HL-60/S4 treated with phorbol 12-myristate 13-acetate at 8.2 ng/mL for 4 days and 3 days (cell line): ENCODE measurements around the gene KRTAP19-5.
"Not testable (repeated sequence)": the region's sequence is repeated elsewhere in the genome, so short reads cannot be mapped to it uniquely, and the experiment has no call there.

Experiments used
- in situ Hi-C: fragments of 300-500 bp; cut with MboI; formaldehyde crosslinking; loops from 2 replicates; pipeline ENCODE4 v1.15.0; 2022; ENCODE audit warnings: low sequenced_read_pairs

Gene KRTAP19-5

DNA sequence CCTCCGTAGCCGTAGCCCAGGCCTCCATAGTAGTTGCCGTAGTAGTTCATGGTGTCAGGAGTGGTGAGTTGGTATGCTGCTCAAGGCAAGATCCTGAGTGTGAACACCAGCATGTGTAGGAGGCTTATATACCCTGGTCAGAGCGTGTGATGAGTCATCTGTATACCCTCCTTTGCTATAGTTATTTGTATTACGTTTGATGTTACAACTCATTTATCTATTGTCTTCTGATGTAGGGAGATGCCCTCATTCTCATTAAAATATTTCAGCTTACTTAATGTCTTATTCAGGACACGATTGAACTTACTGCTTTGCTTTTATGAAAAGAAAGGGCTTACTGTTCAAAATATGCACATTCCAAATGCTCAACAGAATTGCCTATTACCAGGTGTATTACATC, at the start of gene KRTAP19-5:
Gene KRTAP19-5 (minus strand): TSS at position 101 of the 400 bp plus-strand sequence. CDS start 51 bp downstream, at position 50.
- in situ Hi-C loops: no loop called here

DNA sequence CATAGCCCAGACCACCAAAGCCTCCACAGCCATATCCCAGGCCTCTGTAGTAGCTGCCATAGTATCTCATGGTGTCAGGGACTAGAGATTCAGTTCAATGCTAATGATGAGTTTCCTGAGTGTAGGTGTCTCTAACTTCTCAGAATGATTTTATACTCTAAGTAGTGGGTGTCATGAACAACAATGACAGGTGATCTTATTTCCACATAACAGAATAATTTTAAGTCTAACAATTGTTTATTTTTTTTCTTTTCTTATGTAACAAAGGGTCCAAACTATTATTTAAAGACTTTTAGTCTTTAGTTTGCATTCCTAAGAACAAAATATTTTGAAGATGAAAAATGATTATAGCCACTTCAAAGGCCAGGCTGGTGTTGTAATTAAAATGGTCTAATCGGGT, 39.8 kb upstream of the KRTAP19-5 start, which contains the start of gene KRTAP19-6:
Gene KRTAP19-6 (minus strand): TSS at position 101 of the 400 bp plus-strand sequence. CDS start 31 bp downstream, at position 70.
- in situ Hi-C loops: no loop called here

DNA sequence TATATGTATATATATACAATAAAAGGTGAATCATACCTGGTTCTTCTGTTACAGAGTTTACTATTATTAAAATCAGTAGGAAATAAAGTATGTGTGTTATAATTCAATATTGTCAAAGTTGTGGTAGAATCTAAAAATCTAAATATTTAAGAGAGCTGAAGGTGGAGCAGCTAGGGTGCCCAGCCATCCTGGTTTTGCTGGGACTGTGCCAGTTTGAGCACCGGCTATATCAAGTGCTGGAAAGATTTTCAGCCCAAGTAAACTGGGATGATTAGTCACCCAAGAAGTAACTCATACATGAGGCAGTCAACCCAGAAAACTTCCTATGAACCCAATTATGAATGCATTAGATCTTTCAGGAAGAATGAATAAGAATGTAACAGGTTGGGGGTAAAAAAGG, 16.9 kb upstream of the KRTAP19-5 start:
- in situ Hi-C loops: no loop called here

DNA sequence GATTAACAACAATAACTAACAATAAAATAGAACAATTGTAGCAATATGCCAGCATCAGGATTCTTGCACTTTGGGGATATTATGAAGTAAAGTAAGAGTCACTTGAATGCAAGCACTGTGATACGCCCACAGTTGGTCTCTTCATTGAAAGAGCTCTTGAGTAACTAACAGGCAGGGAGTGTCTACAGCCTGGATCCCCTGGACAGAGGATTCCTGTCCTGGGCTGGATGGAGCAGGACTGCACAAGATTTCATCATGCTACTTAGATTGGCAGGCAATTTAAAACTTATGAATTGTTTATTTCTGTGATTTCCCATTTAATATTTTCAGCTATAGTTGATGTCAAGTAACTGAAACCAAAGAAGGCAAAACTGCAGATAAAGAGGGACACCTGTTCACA, 13.7 kb upstream of the KRTAP19-5 start:
- in situ Hi-C loops: no loop called here

DNA sequence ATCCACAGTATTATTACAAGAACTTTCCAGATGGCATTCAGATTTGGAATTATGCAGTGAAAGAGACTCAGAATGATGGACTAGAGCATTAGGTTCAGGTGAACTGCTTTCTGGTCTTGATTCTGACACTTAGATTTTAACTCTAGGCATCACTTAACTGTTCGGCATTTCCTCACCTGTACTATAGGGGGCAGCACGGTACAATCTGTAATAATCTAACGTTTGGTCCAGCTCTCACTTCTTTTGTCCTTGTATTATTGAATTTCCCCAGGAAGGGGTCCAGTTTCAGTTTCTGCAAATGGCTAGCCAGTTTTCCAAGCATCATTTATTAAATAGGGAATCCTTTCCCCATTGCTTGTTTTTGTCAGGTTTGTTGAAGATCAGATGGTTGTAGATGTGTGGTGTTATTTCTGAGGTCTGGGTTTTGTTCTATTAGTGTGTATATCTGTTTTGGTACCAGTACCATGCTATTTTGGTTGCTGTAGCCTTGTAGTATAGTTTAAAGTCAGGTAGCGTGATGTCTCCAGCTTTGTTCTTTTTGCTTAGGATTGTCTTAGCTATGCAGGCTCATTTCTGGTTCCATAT, 3.8 kb upstream of the KRTAP19-5 start:
- in situ Hi-C loops: not testable (repeated sequence)

DNA sequence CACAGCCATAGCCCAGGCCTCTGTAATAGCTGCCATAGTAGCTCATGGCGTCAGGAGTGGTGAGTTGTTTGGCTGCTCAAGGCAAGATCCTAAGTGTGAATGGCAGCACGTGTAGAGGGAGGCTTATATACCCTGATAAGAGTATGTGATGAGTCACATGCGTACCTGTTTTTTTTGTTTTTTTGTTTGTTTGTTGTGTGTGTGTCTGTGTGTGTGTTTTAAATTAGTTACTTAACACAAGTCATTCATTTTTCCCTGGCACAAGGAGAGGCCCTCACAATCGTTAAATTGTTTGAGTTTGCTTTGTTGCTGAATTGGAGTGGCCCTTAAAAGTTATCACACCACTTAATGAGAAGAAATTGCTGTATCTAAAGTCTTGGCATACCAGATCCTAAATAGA, 4.9 kb downstream of the KRTAP19-5 start, which contains the start of gene KRTAP19-4:
Gene KRTAP19-4 (minus strand): TSS at position 101 of the 400 bp plus-strand sequence. CDS start 55 bp downstream, at position 46.
- in situ Hi-C loops: no loop called here

DNA sequence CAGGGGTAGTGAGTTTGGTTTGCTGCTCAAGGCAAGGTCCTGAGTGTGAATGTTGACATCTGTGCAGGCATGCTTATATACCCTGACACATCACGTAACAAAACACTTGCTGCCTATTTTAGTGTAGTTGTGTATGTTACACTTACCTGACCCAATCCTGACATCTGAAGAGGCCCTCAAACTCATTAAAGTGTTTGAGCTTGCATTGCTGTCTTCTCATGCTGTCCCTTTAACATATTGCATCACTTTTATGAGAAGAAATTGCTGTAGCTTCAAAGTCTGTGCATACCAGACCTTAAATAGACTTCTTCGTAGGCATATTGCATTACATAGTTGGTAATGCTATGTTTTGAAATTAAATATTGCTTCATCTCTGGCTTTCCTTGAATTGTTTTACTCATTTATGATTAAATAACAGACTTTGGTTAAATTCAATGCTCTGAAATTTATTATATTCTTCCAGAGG, 9.9 kb downstream of the KRTAP19-5 start, which contains the start of gene KRTAP19-3:
Gene KRTAP19-3 (minus strand): TSS at position 51 of the 466 bp plus-strand sequence. CDS start 56 bp downstream, outside the sequence.
- in situ Hi-C loops: no loop called here

DNA sequence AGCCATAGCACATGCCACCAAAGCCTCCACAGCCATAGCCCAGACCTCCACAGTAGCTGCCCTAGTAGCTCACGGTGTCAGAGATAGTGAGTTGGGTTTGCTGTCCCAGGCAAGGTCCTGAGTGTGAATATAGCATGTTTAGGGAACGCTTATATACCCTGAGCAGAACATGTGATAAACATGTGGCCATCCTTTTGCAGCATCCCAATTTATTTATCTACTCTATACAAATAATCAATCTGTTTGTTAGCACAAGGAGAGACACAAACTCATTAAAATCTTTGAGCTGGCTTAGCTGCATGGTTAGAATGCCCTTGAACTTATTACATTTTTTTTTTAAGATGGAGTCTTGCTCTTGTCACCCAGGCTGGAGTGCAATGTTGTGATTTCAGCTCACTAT, 14.6 kb downstream of the KRTAP19-5 start, which contains the start of gene KRTAP19-2:
Gene KRTAP19-2 (minus strand): TSS at position 101 of the 400 bp plus-strand sequence. CDS start 88 bp downstream, at position 13.
- in situ Hi-C loops: no loop called here

DNA sequence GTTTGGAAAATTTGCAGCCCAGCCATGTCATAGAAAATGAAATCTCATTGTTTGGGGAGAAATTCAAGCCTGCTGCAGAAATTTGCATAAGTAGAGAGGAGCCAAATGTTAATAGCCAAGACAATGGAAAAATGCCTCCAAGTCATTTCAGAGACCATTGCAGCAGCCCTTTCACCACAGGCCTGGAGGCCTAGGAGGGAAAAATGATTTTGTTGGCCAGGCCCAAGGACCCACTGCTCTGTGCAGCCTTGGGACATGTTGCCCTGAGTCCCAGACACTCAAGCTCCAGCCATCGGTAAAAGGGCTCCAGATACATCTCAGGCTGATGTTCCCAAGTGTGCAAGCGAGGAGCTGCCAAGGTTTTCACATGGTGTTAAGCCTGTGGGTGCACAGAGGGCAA, 15.8 kb downstream of the KRTAP19-5 start:
- in situ Hi-C loops: no loop called here

DNA sequence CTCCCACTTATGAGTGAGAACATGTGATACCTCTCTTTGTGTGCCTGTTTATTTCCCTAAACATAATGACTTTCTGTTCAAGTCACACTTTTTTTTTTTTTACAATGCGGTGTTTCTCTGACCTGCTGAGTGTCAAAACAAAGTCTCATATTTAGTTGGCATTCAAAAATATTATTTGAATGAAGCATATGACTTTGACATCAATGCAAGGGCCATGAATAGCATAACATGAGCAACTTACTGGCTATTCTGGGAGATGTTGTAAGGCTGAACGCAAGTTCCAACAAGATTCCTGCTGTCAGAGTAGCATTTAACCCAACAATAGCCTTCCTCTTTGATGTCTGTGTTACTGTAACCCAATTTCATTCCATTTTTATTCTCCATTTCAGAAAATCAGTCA, 19.8 kb downstream of the KRTAP19-5 start:
- in situ Hi-C loops: no loop called here

DNA sequence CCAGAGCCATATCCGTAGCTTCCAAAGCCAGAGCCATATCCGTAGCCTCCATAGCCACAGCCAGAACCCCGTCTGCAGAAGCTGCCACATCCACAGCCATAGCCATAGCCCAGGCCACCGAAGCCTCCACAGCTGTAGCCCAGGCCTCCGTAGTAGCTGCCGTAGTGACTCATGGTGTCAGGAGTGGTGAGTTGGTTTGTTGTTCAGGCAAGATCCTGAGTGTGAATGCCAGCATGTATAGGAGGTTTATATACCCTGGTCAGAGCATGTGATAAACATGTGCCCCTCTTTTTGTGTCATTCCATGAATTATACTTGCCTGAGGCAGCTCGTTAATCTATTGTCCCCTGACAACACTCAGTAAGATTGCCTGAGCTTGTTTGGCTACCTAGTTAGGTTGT, 21.8 kb downstream of the KRTAP19-5 start, which contains the start of gene KRTAP19-1:
Gene KRTAP19-1 (minus strand): TSS at position 223 of the 400 bp plus-strand sequence. CDS start 50 bp downstream, at position 173.
- in situ Hi-C loops: no loop called here

DNA sequence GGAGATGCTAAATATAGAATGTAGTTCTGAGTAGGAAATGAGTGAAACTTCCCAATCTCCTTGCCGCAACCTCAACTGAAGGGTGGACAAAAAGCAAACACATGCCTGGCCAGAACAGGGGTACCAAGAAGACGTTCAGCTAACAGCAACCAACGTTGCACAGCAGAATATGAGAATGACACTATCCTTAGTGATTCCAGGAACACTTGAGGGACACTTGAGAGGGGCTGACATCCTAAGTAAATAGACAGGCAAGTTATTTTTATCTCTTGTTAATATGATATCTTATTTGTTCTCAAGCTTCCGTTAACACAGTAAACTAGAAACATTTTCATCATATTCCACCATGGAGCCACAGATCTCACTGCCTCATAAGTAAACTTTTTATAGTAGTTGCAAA, 22.7 kb downstream of the KRTAP19-5 start:
- in situ Hi-C loops: no loop called here

DNA sequence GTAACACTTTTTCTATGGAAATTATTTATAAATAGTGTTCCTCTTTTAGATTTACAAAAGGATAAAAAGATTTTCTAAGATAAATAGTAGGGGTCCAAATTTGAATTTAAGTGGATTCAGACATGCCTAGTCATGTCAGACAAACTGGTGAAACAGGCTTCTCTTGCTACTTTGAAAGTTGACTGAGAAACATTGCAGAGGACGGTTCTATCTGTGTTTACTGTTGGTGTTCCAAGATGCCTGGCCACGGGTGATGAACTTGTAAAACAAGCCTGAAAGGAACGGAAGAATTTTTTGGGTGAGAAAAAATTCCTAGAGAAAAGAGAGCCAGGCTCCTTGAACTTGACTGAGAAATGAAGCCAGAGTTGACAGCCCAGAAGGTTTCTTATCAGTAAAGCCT, 23.9 kb downstream of the KRTAP19-5 start:
- in situ Hi-C loops: no loop called here

DNA sequence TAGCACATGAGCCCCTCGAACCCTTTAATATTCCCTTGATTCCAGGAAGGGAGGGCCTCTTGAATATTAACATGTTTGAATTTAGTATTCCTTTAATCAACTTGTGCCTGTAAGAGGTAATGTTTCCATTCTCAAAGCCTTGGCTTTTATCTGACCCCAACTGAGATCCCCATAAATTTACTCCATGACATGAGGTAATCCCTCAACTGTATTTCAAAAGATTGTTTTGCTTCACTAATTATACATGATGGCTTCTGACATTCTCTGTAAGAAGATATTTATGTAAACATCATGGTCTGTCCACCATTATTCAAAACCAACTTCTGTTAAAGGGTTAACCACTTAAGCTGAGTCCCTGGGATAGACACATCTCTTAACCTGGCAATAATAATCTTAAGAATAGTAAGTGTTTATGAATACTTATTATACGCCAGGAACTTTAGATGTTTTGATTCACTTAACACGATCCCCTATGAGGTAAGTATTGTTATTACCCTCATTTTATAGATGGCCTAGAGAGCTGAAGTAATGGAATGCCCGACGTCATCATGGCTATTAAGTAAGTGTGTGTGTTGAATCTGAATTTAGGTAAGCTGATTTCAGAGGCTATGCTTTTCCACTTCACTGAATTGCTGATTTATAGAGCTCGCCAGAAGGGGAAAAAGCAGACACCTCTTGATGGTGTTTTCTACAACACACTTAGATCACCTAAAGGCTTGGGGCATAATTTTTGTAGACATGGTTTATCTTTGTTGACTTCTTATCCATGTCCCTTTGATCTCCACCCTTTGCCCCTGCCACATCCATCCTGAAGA, 32.8 kb downstream of the KRTAP19-5 start:
- in situ Hi-C loops: no loop called here

DNA sequence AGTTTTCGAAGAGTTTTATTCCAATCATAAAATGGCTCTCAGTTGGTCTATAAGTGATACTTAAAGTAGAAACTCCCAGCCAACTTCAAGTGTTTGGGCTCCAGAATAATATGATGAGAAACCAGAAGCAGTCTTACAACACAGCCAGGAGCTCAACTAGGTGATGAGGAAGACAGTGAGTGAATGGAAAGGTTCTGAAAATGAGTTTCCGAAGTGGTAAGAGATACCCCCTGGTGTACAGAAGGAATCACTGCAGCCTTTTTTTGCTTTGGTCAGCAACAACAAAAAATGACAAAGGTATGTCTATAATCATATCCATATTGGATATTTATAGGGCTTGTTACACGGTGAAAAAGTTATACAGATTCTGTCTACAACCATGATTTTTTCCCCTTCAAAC, 38.2 kb downstream of the KRTAP19-5 start:
- in situ Hi-C loops: no loop called here
